ENCODE data around the gene CES3.
"Not testable (repeated sequence)": the region's sequence is repeated elsewhere in the genome, so short reads cannot be mapped to it uniquely, and the experiment has no call there.

Gene CES3

DNA sequence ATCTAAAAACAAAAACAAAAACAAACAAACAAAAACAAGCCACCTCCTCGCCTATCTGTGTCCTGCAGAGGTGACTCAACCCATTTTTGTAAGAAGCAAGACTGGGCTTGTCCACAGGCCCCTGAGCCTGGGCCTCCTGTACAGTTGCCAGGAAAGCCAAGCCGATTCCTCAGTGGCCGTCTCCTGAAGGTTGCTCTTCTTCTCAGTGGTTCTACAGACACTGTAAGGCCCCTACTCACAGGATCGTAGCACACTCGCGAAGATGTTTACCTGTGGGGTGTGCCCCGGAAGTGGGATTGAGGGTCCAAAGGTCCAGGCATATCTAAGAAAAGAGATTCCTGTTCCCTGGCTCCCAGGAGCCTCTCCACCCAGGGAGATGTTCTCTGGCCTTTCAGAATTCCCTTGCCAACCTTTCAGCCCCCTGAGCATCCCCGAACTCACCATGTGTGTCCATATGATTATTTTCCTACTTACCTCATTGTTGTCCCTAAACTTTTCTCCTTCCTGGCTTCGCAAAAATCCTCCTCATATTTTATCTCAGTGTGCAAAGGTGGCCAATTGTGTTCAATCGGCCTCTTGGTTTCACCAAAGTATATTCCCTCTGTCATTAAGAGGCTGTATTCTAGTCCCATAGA is 7.5 kb upstream of the CES3 start:
- peak overlapping the region; percentile 74 for H3K27ac ChIP-seq
- peaks cover 7% of the 10 kb centered on the region for H3K9me3 ChIP-seq (ENCODE audit: severe bottlenecking)
- no peaks in the 10 kb centered on the region for H3K27me3 ChIP-seq (ENCODE audit: insufficient read depth, low read depth, severe bottlenecking)
- no peaks in the 10 kb centered on the region for H3K36me3 ChIP-seq
- TF ChIP-seq, protein P1, sequence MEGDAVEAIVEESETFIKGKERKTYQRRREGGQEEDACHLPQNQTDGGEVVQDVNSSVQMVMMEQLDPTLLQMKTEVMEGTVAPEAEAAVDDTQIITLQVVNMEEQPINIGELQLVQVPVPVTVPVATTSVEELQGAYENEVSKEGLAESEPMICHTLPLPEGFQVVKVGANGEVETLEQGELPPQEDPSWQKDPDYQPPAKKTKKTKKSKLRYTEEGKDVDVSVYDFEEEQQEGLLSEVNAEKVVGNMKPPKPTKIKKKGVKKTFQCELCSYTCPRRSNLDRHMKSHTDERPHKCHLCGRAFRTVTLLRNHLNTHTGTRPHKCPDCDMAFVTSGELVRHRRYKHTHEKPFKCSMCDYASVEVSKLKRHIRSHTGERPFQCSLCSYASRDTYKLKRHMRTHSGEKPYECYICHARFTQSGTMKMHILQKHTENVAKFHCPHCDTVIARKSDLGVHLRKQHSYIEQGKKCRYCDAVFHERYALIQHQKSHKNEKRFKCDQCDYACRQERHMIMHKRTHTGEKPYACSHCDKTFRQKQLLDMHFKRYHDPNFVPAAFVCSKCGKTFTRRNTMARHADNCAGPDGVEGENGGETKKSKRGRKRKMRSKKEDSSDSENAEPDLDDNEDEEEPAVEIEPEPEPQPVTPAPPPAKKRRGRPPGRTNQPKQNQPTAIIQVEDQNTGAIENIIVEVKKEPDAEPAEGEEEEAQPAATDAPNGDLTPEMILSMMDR (IDR thresholded peaks at IDR 0.05; ENCODE audit: low read depth, low read length): no peak
- no peak for DNase-seq
- no peak overlapping the region for H3K4me3 ChIP-seq (ENCODE audit: low read depth, low read length)

DNA sequence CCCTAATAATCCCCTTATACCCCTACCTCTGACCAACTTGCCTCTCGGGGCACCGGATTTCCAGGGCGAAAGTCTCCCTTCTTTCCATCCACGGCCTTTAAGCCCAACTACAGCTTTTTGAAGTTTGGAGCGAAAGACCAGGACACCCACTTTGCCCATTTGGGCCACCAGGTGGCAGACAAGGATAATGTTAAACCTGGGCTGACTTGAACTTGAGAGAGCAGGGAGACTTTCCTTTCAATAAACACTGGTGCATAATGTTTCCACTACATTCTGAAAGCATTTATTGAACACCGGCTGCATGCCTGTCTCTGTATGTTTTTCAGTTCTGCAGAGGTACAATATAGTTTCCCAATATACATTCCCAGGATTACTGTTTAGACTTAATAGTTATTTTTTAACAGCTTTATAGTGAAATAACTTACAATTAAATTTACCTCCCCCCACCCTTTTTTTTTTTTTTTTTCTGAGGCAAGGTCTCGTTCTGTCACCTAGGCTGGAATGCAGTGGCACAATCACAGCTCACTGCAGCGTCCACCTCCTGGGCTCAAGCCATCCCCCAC is 6.9 kb upstream of the CES3 start:
- peaks cover 7% of the 10 kb centered on the region for H3K9me3 ChIP-seq (ENCODE audit: severe bottlenecking)
- H3K36me3 ChIP-seq: no peaks in the 10 kb centered on the region
- H3K4me3 ChIP-seq (ENCODE audit: low read depth, low read length): no peak overlapping the region
- no peaks in the 10 kb centered on the region for H3K27me3 ChIP-seq (ENCODE audit: insufficient read depth, low read depth, severe bottlenecking)
- TF ChIP-seq, protein P1 (IDR thresholded peaks at IDR 0.05; ENCODE audit: low read depth, low read length): peak; percentile 72
- peak overlapping the region; percentile 74 for H3K27ac ChIP-seq
- peak; percentile 81 for DNase-seq

DNA sequence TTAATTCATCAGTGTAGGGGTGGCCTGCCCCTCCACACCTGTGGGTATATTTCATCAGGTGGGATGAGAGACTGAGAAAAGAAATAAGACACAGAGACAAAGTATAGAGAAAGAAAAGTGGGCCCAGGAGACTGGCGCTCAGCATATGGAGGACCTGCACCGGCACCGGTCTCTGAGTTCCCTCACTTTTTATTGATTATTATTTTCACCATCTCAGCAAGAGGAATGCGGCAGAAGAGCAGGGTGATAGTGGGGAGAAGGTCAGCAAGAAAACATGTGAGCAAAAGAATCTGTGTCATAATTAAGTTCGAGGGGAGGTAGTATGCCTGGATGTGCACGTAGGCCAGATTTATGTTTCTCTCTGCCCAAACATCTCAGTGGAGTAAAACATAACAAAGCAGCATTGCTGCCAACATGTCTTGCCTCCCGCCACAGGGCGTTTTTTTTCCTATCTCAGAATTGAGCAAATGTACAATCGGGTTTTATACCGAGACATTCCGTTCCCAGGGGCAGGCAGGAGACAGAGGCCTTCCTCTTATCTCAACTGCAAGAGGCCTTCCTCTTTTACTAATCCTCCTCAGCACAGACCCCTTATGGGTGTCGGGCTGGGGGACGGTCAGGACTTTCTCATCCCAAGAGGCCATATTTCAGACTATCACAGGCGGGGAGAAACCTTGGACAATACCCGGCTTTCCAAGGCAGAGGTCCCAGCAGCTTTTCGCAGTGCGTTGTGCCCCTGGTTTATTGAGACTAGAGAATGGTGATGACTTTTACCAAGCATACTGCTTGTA is 5.5 kb upstream of the CES3 start:
- H3K9me3 ChIP-seq (ENCODE audit: severe bottlenecking); H3K27me3 ChIP-seq (ENCODE audit: insufficient read depth, low read depth, severe bottlenecking); H3K36me3 ChIP-seq; H3K27ac ChIP-seq; H3K4me3 ChIP-seq (ENCODE audit: low read depth, low read length); DNase-seq: not testable (repeated sequence)

DNA sequence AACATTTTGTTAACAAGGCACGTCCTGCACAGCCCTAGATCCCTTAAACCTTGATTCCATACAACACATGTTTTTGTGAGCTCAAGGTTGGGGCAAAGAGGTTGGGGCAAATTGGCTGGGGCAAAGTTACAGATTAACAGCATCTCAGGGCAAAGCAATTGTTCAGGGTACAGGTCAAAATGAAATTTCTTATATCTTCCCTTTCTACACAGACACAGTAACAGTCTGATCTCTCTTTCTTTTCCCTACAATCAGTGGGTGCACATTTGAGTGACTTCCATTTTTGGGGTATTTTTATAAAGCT is 5.0 kb upstream of the CES3 start:
- not testable (repeated sequence) for H3K9me3 ChIP-seq (ENCODE audit: severe bottlenecking); H3K27ac ChIP-seq; H3K36me3 ChIP-seq; H3K4me3 ChIP-seq (ENCODE audit: low read depth, low read length); H3K27me3 ChIP-seq (ENCODE audit: insufficient read depth, low read depth, severe bottlenecking); DNase-seq

DNA sequence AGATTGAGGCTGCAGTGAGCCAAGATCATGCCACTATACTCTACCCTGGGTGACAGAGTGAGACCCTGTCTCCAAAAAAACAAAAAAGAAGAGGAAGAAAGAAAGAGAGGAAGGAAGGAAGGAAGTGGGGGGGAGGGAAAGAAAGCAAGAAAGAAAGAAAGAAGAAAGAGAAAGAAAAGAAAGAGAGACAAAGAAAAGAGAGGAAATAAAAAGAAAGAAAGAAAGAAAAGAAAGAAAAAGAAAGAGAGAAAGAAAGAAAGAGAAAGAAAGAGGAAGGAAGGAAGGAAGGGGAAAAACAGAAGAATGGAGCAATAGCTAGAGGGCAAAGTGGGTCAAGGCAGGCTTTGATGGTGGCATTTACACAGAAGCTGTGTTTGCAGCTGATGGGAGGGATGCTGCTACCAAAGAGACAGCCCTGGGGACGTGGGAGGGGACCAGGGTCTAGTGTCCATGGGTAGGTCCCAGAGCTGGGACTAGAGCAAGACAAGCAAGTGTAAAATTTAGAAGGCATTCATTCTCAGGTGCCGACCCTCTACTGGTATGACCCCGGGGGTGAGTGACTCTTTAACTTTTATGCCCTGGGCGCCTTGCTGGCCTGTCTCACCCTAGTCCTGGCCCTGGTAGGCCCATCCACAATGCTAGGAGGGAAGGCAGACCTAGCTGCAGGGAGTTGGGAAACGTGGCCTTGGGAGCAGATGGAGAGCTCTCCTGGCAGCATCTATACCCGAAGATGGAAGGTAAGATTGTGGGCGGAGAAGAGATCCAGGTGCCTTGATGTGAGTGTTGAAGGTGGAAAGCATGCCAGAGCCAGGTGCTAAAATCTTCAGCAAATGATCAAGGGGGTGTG is 2.0 kb upstream of the CES3 start:
- TF ChIP-seq, protein P1 (IDR thresholded peaks at IDR 0.05; ENCODE audit: low read depth, low read length): no peak
- no peak overlapping the region for H3K4me3 ChIP-seq (ENCODE audit: low read depth, low read length)

DNA sequence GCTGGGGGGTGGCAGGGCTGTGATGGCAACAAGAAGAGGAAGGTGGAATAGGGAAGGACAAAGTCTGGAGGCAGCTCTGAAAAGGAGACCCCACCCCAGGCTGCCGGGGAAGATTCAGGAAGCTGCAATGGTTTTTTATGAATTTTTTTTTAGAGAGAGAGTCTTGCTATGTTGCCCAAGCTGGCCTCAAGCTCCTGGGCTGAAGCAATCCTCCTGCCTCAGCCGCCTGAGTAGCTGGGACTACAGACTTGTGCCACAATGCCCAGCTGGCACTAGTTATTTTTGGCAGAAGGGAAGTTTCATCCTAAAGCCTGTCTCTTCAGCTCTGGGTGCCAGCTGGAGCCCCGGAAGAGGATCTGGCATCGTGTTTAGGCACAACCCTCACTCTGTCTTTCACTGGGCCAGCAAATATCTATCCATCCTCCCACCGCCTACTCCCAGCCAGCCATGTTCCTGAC is 1.3 kb upstream of the CES3 start:
- Histone ChIP-seq H3K27me3 (ENCODE audit: insufficient read depth, low read depth, severe bottlenecking) (no peaks in the 10 kb centered on the region), H3K4me3 (ENCODE audit: low read depth, low read length) (no peak overlapping the region), H3K9me3 (ENCODE audit: severe bottlenecking) (no peaks in the 10 kb centered on the region), H3K36me3 (no peaks in the 10 kb centered on the region), H3K27ac (no peak overlapping the region)
- TF ChIP-seq, protein P1 (IDR thresholded peaks at IDR 0.05; ENCODE audit: low read depth, low read length): no peak
- no peak for DNase-seq

More for the DNA sequence above, 2.0 kb upstream of the CES3 start:
- DNase-seq: no peak
- no peaks in the 10 kb centered on the region for H3K27me3 ChIP-seq (ENCODE audit: insufficient read depth, low read depth, severe bottlenecking)
- H3K36me3 ChIP-seq: no peaks in the 10 kb centered on the region
- H3K9me3 ChIP-seq (ENCODE audit: severe bottlenecking): no peaks in the 10 kb centered on the region
- no peak overlapping the region for H3K27ac ChIP-seq
